GM19395 (cell line): ENCODE measurements around the gene FRS2.

Experiments
- ATAC-seq: cut with Tn5 transposase; IDR thresholded peaks from one replicate; pipeline ENCODE4 v1.9.1; 2021; ENCODE audit warnings: mild to moderate bottlenecking, moderate library complexity; ENCODE audit not compliant: unreplicated experiment

The FRS2 gene

DNA sequence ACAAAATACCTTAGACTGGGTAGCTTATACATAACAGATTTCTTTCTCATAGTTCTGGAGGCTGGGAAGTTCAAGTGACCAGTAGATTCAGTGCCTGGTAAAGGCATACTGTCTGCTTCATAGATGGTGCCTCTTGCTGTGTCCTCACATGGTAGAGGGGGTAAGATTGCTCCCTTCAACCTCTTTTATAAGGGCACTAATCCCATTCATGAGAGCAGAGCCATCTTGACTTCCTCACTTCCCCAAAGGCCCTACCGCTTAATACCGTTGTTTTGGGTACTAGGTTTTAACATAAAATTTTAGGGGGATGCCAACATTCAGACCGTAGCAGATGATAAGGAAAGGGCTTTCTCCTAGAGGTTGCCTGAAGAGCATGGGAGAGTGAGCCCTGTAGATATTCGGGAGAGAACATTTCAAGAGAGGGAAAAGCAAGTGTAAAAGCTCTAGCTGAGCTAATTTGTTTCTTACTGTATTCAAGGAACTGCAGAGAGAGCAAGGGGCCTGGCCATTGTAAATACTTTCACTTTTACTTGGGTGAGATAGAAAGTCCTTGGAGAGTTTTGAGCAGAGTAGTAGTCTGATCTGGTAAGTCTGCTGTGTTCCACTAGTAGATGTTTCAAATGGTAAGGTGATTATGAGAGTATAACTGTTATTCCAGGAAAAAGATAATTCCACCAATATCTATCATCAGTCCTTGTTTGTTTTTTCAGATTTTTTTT is 27.3 kb downstream of the FRS2 start:
- peak; percentile 99 for ATAC-seq

DNA sequence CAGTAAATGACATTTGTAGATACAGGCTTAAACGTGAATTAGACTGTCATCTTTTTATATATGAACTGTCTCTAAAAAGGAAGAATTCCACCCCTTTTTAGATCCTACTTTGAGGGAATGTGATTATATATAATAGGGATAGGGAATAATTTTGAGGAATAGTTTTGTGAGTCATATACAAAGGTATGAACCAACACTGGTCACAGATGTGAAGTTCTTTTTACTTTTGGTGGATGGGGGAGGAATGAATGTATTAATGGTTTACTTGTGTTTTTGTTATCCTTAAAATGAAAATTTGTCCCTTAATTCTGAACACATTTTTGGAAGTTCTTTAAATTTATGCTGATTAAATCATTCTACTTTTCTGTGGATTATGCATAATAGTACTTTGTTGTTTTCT is 30.4 kb downstream of the FRS2 start:
- ATAC-seq = no peak

DNA sequence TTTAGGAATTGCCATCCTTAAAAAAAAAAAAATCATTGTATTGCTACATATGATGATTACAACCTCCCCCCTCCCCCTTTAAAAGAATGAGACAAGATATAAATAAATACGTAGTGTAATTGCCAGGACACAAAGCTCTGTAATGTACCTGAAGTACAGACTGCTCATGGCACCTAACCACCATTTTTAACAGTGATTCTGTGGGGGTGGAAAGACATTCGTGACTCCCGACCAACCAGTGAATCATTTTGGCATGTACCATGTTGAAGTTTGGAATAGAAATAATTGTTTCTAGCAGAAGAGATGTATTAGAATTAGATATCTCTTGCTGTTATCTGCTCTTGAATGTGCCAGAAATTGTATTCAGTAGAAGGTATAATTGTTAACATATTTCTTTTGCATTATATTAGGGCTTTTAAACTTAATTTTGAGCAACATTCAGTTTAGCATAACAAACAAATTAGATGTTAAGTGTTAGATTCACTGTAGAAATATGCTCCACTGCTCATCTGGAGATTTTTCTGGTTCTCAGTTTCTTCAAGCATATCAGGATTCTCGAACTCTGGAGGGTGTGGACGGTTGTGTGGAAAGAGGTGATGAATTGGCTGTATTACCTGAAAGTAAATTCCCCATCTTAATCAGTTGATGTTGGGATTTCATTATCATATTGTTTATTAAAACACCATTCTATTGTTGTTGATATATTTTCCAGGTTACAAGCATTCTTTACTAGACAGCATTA is 31.1 kb downstream of the FRS2 start:
- no peak for ATAC-seq

DNA sequence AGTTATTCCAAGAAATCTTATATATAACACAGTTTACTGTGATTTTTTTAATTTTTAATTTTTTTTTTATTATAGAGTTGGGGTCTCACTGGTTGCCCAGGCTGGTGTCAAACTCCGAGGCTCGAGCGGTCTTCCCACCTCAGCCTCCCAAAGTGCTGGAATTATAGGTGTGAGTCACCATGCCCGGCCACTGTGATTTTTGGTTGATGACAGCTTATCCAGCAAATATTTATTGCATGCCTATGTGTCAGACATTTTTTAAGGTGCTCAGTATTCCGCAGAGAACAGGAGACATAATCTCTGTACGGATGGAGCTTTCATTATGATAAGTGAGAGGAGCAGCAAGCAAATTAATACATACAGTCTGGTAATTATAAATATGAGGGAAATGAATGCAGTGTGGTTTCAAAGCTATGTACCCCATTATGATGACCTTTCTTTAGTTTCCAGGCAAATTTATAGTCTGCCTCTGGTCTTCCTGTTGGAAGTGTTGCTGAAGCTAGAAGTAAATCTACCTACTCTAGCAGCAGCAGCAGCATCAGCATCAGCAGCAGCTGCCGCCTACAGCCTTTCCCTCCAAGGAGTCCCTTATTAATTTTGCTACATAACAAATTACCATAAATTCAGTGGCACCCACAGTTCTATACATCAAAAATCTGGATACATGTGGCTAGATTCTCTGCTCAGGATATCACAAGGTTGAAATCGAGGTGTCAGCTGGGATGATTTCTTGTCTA is 32.3 kb downstream of the FRS2 start:
- ATAC-seq = no peak

DNA sequence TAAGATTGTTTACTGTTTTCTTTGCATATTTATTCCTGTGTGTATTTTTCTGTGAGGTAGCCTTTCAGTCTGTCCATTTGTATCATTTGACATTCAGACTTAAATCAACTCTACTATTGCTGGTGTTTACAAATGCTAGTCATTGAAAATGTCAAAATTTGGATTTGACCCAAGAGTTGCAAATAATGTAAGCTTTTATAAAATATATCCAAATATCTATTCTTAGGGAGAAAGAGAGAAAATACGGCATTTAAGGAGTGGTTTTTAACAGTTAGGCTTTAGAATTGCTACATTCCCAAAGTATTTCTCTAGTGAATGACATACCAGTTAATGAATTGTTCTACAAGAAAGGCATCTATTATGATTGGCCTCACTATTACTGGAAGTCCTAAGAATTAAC is 37.9 kb downstream of the FRS2 start:
- no peak for ATAC-seq

DNA sequence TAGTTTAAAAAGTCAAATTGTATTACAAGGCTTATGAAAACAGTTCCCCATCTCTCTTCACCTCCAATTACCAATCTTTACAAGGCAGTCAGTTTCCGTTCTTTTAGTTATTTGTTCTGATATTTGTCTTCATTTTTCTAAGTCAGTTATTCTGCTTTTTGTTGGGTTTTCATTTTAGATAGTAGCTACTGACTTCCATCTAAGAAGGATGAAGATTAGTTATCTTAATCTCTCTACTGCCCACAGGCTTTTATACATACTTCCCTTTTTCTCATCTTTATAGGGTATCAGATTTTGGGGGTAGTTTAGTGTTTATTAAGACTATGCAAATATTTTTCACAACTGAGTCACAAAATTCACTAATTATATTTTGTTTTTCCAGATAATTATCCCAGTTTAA is 38.4 kb downstream of the FRS2 start:
- no peak for ATAC-seq

DNA sequence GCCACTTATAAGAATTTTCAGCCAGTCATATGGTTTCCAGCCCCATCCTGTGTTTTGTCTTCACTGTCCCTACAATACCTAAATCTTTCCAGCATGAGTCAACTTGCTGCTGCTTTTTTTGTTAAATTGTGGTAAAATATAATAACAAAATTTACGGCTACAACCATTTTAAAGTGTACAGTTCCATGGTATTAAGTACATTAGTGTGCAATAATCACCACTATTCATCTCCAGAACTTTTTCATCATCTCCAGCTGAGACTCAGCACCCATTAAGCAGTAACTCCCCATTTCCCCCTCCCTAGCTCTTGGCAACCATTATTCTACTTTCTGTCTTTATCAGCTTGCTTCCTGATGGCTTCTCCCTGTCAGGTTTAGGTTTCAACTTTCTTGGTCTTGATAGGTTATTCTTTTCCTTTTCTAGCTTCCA is 39.1 kb downstream of the FRS2 start:
- no peak for ATAC-seq

DNA sequence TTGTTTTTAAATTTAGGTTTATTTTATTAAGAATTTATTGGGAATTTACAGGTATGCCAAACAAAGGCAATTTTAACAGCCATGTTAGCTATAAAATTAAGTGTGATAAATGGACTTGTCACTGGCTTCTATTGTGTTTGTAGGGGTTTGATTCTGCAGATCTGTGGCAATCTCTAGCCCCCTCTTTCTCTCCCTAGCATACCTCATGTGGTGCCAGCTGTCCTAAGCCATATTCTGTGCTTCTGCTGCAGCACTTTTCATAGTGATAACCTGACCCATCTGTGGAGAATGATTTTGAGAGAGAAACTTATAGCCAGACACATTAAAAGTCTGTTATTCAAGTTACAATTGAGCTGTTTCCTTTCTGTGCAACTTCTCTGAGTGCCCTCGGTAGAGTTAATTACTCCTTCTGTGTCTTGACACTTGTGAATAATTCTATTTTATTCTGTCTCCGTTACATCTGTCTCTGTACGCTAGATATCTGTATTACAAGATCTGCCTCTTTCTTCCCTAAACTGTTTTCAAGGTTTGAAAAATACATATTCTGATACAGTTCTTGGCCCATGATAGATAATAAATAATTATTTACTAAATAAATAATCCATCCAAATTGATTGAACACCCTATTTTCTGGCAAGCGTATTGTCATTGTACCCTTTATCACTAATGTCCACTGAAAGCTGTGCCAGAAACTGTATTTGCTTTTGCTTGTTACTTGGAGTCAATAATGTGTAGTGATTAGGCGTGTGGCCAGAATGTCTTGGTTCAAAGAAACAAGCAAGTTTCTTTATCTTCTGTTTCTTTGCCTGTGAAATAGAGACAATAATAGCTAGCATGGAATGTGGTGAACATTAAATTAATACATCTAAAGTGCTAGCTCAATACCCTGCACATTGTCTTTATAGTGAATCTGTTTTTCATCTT is 40.0 kb downstream of the FRS2 start:
- no peak for ATAC-seq

DNA sequence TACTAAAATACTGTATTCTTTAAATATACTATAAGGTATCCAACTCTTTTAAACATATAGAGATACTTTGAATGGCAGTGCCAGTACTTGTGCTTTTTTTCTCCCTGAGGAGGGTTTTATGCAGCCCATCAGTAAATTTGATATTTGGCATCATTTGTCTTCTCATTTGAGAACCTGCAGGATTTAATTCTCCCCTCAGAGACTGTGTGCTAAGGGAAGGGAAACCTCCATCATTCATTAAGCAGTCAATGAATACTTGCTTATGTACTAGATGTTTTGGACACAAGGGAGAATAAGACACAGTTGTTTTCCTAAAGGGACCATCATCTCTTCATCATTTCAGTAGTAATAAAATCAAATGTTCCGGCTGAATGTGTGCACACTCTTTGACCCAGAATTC is 40.8 kb downstream of the FRS2 start:
- ATAC-seq = no peak

DNA sequence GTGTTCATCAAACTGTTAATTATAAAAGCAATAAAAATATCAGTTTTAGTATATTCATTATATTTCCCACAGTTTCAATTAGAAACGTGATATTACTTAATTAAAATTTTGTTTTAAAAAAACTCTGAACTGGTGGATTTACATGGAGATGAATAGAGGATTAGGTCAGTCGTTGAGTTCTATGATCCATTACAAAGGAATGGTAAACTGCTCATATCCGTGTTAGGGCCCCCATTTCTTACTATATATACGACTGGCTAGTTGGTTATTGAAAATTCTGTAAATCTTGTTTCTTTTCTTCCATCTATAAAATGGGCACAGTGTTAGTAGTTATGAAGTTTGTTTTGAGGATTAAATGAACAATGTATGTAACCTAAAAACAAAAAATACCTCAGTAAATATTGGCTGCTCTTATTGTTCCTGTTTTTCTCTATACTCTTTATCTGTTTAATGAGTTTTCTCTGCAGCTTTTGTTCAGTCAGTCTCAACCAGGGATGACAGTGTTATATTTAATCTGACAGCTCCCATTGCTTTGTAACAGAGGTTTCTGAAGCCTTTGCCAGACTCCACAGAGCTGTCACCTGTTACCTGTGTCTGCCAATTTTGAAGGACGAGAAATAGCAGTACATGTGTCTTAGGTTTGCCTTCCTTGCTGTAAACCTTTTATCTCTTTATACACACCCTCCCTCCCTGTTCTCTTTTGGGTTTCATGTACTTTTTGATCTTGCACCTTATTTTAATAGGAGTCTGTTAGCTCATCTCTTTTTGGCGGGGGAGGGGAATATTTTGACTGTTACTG is 41.5 kb downstream of the FRS2 start:
- no peak for ATAC-seq

DNA sequence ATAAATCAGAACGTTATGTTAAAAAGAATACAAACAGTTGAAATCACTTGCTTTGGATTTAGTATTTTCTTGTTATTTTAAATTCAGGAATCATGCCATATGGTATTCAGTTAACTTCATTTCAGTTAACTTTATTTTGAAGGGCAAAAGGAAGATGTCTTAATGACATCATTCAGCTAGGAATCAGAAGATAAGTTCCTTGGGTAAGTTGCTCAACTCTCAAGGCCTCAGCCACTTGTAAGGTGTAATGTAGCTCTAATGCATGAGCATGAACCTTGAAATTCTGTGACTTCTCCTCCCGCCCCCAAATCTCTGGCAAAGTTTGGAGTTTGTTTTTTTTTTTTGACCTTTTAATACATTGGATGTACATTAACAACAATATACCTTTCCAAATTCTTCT is 42.6 kb downstream of the FRS2 start:
- no peak for ATAC-seq

DNA sequence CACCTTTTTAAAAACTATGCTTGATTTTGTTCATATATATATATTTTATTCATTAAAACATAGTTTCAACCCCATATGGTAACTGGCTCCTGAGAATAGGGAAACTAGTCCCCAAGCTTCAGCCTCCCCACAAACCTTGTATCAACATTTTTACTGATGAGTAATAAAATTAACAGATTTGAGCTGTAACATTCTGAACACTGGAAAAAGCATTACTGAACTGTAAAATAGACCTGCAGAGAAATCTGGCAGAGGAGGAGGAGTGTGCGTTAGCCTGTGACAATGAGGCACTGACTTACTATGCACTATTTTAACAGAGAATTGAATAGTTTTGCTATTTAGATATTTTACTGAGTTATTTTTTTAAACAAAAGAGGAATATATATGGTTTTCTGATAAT is 43.1 kb downstream of the FRS2 start:
- ATAC-seq = no peak

DNA sequence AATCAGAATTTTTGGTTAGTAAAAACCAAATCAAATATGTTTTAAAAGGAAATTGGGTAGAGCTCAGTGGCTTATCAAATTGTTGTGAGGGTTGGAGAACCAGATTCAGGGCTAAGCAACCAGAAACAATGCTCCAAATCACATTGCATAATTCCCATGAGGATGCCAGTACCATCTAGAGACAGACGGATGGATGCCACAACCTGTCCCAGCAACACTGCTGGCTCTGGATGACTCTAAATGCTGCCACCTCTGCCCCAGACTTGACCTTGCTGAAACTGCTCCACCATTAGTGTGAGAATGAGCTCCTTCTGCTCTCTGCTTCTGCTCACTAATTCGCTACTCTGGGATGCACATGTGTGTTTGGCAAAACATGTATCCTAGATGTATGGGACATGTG is 43.9 kb downstream of the FRS2 start:
- no peak for ATAC-seq

DNA sequence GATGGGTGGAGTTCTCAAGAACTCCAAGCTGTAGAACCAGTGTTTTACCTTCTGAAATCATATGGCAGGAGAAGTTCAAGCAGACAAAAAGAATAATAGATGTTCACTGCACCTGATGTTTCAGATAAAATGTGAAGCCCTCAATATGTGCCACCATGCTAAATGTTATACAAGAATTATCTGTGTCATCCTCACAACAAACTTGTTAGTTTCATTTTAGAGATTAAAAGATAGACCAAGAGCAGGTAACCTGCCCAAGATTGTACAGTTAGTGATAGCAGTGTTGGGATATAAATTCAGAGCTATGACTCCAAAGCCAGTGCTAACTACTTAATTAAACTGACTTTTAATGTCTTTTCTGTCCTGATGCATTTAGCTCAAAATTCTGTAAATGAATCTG is 44.7 kb downstream of the FRS2 start:
- no peak for ATAC-seq

DNA sequence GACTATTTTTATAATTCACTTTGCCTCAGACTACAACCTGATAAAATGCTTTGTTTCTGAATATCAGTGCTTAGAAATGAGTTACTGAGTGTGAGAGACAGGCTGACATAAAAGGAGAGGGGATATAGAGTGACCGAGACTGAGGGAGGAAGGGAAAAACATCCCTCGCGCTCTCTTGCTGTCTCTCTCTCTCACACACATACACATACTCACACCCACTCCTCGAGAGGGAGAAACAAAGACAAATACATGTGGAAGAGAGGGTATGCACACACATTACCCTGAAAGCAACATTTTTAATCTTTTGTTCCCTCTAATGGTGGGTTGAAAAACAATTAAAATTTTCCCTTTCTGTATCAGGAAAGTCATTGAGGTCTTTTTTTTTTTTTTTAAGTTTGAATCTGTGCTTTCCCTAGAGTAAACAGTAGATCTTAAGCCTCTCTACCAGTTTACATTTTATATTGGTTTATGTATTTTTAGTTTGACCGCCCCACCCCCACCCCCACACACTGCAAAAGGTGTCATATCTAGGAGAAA is 45.3 kb downstream of the FRS2 start:
- ATAC-seq = no peak

DNA sequence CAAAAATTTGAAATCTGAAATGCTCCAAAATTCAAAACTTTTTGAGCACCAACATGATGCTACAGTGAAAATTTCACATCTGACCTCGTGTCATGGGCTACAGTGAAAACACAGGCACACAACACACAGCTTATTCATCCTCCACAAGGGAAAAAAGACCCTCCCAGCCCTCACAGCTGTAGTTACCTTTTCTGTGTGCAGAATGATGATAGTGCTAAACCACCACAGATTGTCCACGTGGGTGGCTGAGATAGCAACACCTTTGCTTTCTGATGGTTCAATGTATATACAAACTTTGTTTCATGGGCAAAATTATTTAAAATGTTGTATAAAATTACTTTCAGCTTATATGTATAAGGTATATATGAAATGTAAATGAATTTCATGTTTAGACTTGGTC is 46.8 kb downstream of the FRS2 start:
- no peak for ATAC-seq

DNA sequence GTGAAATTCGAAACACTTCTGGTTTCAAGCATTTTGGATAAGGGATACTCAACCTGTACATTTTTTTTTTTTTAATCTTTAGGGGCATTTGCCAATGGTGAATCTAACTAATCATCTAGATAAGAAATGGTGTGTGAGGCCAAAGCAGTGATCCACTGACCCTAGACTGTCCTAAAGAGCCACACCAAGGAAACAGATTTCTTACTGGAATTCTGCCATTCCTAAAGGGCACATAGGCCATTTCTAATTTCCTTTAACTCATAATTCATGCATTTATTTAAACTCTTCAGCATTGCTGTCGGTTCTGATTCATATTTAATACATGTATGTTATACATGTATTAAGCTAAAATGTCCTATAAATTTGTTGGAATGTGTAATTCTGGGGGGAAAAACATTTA is 47.2 kb downstream of the FRS2 start:
- ATAC-seq = no peak

DNA sequence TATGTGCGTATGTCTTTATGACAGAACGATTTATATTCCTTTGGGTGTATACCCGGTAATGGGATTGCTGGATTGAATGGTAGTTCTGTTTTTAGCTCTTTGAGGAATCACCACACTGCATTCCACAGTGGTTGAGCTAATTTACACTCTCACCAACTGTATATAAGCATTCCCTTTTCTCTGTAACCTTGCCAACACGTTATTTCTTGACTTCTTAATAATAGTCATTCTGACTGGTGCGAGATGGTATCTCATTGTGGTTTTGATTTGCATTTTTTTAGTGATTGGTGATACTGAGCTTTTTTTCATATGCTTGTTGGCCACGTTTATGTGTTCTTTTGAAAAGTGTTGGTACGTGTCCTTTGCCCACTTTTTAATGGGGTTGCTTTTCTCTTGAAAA is 49.7 kb downstream of the FRS2 start:
- ATAC-seq = no peak

DNA sequence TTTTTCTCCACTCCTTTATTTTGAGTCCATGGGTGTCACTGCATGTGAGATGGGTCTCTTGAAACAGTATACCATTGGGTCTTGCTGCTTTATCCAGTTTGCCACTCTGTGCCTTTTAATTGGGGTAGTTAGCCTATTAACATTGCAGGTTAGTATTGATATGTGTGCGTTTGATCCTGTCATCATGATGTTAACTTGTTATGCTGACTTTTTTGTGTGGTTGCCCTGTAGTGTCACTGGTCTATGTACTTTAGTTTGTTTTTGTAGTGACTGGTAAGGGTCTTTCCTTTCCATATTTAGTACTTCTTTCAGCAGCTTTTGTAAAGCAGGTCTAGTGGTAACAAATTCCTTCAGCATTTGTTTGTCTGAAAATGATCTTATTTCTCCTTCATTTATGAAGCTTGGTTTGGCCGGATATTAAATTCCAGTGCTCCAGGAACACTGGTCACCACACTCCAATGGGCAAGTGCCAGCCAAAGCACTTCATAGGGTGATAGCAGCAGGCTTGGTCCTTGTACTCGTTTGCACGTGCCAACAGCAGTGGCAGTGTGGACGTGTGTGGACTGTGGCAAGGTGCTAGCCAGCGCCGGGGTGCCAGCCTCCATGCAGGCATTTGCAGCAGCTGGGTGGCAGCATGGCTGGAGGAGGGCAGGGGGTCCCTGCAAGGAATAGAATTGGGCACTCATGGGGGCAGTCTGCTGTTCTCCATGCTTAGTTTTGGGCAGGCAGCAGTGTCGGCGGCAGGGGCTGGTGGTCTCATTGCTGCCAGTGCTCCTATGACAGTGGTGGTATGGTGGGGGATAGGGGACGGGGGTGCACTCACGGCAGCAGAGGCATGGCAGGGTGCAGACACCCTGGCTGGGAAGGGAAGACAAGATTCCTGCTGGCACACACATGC is 53.5 kb downstream of the FRS2 start:
- no peak for ATAC-seq
